Inflammatory macrophage (primary cell): ENCODE results near the gene COMMD3.

Experiments used
- DNase-seq, 2 donors: peaks; one replicate each; pipeline ENCODE4 v3.0.0-alpha.2; 2020 to 2022

The COMMD3 gene

DNA sequence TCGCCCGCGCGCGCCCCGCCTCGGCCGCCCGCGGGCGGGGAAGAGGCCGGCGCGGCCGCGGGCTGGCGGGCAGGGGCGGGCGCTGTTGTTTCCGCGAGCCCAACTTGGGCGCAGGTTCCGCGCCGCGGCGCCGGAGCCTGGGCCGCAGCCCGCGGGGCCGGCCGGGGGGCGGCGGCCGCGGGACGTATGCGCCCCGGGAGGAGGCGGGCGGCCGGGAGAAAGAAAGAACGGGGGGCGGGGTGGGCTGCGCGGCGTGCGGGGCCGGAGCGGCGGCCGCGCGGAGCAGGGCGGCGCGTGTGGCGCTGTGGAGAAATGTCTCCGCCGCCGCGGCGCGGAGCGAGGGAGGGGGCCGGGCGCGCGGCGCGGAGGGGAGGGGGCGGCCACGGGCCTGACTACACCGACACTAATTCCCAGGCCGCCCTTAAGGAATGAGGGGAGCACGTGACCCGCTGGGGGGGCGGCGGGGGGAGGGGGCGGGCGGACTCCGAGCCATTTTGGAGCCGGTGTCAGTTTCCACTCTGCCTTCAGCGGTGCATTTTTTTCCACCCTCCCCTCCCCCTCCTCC is 4.5 kb downstream of the COMMD3 start, which contains the start of gene BMI1:
TSS of gene BMI1 (plus strand) at position 509 of the 565 bp plus-strand sequence. CDS start 5,351 bp downstream, outside the sequence.
- DNase-seq = peak in 1 of 2 donors; percentile 46

- peak; percentile 51 to 59 for DNase-seq
These were observed 5.2 kb downstream of the COMMD3 start for GRCh38 chr10:22321156-22321923.

GRCh38 chr10:22321924-22322640 is 5.9 kb downstream of the COMMD3 start:
- no peak for DNase-seq

DNA sequence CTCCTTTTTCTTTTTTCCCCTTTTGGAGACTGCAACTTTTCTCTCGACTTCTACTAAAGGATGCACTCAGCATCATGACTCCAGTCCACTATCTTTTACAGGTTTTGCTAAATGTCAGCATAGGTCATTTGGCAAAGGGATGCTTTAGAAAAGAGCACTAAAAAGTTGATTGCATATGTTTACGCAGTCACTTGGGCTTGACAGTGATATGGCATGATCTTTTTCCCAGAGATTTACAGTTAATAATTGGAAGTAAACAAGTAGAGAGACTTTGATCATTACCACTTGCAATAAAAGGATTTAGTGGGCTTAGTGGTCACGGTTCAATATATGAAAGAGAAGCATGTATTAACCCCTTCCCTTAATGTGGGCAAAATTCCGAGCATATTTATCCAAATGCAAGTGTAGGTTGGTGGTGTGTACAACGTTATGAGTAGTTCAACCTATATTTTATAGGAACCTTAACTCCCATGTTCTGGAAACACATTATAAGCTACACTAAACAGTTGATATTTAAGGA is 6.5 kb downstream of the COMMD3 start:
- DNase-seq = no peak

GRCh38 chr10:22323538-22324305 is 7.5 kb downstream of the COMMD3 start:
- DNase-seq = no peak

DNA sequence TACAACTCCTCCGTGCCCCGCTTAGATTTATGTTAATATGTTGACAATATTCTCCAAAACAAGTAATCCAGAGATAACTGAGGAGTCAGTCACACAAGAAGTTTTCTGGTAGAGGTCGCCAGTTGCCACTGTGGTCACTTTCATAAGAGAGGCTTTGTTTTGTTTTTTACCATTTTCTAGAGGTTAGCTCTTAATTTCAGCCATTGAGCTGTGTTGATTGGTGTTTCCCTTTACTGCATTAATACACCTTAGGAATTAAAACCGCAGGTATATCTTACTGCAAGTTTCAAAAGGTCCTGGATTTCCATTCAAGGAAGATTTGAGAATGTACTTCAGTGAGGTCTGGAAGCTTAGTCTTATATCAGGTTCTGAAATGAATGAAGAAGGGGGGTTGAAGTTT is 8.2 kb downstream of the COMMD3 start:
- no peak for DNase-seq

GRCh38 chr10:22324893-22325271 is 8.7 kb downstream of the COMMD3 start:
- no peak for DNase-seq

GRCh38 chr10:22325272-22326144 is 9.3 kb downstream of the COMMD3 start:
- peak; percentile 37 to 53 for DNase-seq

GRCh38 chr10:22326145-22326702 is 10.0 kb downstream of the COMMD3 start:
- no peak for DNase-seq

DNA sequence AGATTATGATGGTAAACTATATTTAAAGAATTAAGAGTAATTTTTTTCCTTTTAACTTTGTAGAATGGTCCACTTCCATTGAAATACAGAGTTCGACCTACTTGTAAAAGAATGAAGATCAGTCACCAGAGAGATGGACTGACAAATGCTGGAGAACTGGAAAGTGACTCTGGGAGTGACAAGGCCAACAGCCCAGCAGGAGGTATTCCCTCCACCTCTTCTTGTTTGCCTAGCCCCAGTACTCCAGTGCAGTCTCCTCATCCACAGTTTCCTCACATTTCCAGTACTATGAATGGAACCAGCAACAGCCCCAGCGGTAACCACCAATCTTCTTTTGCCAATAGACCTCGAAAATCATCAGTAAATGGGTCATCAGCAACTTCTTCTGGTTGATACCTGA is 13.0 kb downstream of the COMMD3 start:
- DNase-seq = no peak

DNA sequence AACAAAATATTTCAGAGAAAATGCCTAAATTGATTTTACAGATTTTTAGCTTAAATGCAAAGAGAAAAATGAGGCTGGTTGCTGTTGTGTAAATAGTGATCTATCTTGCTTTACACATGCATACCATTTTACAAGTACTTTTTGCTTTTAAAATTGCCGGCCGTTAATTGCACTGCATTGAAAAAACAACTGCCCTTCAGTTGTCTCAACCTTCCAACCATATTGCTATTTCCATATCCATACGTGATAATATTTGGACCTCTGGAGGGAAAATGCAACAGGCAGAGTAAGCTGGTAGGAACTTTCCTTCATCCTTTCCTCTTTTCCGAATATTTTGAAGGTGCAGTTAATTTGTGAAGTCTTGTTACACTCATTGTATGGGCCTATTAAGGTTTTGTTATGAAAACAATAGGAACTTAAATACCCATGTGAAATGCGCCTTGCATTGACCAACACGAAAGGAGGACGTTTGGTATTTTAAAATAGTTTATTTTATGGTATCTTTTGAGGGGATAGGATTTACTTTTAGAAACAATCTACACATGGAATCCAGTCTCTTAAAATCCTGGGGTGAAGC is 16.0 kb downstream of the COMMD3 start:
- no peak for DNase-seq

GRCh38 chr10:22333167-22333974 is 17.2 kb downstream of the COMMD3 start:
- DNase-seq = peak in 1 of 2 donors; percentile 50

DNA sequence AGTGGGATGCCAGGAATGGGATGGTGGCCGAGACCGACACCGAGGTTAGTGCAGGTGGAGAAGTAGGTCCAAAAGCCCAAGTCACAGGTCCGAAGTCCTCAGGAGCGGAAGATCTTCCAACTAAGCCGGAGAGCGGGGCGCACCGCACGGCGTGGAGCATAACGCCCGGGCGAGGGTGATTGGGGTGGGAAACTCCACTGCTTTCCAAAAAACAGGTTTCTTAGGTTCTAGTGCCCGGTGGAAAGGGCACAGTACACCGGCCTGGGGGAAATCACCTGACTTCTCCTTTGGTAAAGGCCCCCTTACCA is 17.7 kb downstream of the COMMD3 start:
- DNase-seq = no peak

- no peak for DNase-seq
These were observed 18.4 kb downstream of the COMMD3 start for GRCh38 chr10:22334414-22335172.

- peak; percentile 68 to 73 for DNase-seq
These were observed 19.2 kb downstream of the COMMD3 start for GRCh38 chr10:22335173-22335933.

GRCh38 chr10:22338185-22338900 is 22.2 kb downstream of the COMMD3 start:
- DNase-seq = no peak

DNA sequence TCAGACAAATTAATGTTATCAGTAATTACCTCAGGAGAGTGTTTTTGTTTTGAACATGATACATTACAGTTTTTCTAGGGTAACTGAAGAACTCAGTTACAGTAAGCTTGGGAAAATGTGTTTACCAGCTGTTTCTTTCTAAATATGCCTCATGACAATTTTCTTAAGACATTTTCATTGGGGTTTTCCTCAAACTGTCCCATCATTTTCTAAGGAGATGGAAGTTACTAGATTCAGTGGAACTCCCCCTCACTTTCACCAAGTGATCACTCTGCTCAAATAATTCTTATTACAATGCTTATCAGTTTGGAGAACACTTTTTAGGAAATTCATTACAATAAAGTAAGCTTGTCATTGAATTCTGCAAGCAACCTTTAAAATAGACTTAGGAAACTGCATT is 22.7 kb downstream of the COMMD3 start:
- no peak for DNase-seq

DNA sequence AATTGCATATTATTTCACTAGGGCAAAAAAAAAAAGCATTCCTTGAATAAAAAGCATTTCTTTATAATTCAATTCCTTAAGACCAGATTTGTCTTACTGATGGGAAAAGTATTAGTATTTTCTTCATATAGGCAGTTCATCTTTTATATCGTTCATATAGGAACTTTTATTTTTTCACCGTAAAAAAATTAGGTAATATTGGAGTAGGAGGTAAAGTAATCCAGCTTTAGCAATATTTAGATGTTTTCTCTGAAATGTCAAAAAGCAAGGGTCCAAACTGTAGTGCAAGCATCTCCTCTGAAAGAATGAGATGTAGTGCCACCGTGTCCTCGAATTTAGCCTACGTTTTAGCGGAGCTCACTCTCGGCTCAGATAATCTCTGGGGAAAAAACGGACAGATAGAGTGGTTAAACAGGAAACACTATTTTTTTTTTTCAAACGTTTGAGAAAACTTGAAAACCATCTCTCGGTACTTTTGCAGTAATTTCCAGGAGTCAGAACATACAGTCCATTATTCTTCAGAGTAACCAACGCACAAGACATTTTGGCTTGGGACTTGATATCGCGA is 23.7 kb downstream of the COMMD3 start:
- DNase-seq = no peak
